Stimulated activated CD4-positive, alpha-beta T cell treated with anti-CD3 and anti-CD28 coated beads, Interleukin-2, amount 100 ng/mL, for 48 hours (primary cell): ENCODE measurements around the gene JAM2.
"Not testable (repeated sequence)": the region's sequence is repeated elsewhere in the genome, so short reads cannot be mapped to it uniquely, and the experiment has no call there.

ENCODE experiments used
- DNase-seq, 2 donors: peaks; one replicate each; pipeline ENCODE4 v3.0.0-alpha.2; 2020

Gene JAM2

GRCh38 chr21:25646474-25646873, 7.4 kb downstream of the JAM2 start:
- DNase-seq, result no peak

- DNase-seq, result no peak
Observed at GRCh38 chr21:25647647-25648046, 8.6 kb downstream of the JAM2 start.

- DNase-seq, result no peak
Observed at GRCh38 chr21:25649146-25649545, 10.1 kb downstream of the JAM2 start.

GRCh38 chr21:25656412-25656811, 17.4 kb downstream of the JAM2 start:
- DNase-seq, result no peak

GRCh38 chr21:25657140-25657539, 18.1 kb downstream of the JAM2 start:
- no peak for DNase-seq

- DNase-seq, result no peak
Observed at GRCh38 chr21:25658427-25659035, 19.5 kb downstream of the JAM2 start.

GRCh38 chr21:25660233-25660632, 21.2 kb downstream of the JAM2 start:
- DNase-seq, result no peak

GRCh38 chr21:25664491-25664931, 25.5 kb downstream of the JAM2 start:
- no peak for DNase-seq

GRCh38 chr21:25670726-25671125, 31.7 kb downstream of the JAM2 start:
- DNase-seq, result no peak

GRCh38 chr21:25676451-25676850, 37.4 kb downstream of the JAM2 start:
- no peak for DNase-seq

- no peak for DNase-seq
Observed at GRCh38 chr21:25682382-25682781, 43.3 kb downstream of the JAM2 start.

- no peak for DNase-seq
Observed at GRCh38 chr21:25687787-25688186, 48.7 kb downstream of the JAM2 start.

GRCh38 chr21:25688275-25689155, 49.5 kb downstream of the JAM2 start:
- no peak for DNase-seq

GRCh38 chr21:25689226-25689625, 50.2 kb downstream of the JAM2 start:
- DNase-seq, result no peak

GRCh38 chr21:25691976-25692375, 52.9 kb downstream of the JAM2 start:
- DNase-seq, result no peak

GRCh38 chr21:25695461-25695860, 56.4 kb downstream of the JAM2 start:
- DNase-seq, result not testable (repeated sequence)

- no peak for DNase-seq
Observed at GRCh38 chr21:25700741-25701140, 61.7 kb downstream of the JAM2 start.

GRCh38 chr21:25701529-25701928, 62.5 kb downstream of the JAM2 start:
- no peak for DNase-seq

- DNase-seq, result peak; percentile 36 to 53
Observed at GRCh38 chr21:25708467-25709065, 69.5 kb downstream of the JAM2 start.

- DNase-seq, result no peak
Observed at GRCh38 chr21:25709684-25710265, 70.7 kb downstream of the JAM2 start.

- no peak for DNase-seq
Observed at GRCh38 chr21:25710550-25710949, 71.5 kb downstream of the JAM2 start.

GRCh38 chr21:25714066-25714465, 75.0 kb downstream of the JAM2 start:
- DNase-seq, result not testable (repeated sequence)

GRCh38 chr21:25717491-25718147, 78.6 kb downstream of the JAM2 start:
- DNase-seq, result no peak
